HG02938 (cell line): ENCODE measurements around the gene FMN1.
"Not testable (repeated sequence)": the region's sequence is repeated elsewhere in the genome, so short reads cannot be mapped to it uniquely, and the experiment has no call there.

Source experiments
- ATAC-seq: cut with Tn5 transposase; IDR thresholded peaks from one replicate; pipeline ENCODE4 v1.9.1; 2021; ENCODE audit warnings: mild to moderate bottlenecking, moderate library complexity; ENCODE audit not compliant: unreplicated experiment

FMN1 gene

GRCh38 chr15:32866454-32867312, 327.8 kb downstream of the FMN1 start:
- ATAC-seq, result no peak

- no peak for ATAC-seq
Observed at GRCh38 chr15:32864841-32865240, 329.7 kb downstream of the FMN1 start.

DNA sequence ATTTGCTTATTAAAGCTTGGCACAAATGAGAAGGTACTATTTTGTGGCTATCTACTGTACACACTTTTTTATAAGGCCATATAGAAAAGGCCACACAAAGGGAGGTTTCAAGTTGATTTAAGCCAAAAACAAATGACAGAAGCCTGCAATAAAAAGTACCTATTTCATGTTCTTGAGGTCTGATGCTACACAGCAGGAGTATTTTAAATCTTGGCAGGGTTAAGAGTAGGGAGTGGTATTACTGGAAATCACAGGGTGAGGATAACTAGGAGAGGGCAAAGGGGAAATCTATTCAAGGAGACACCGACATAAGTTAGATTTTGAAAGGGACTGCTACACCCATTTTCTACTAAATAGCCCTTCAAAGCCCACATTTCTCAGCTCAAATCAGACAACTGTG, 330.5 kb downstream of the FMN1 start:
- no peak for ATAC-seq

GRCh38 chr15:32861761-32862160, 332.8 kb downstream of the FMN1 start:
- ATAC-seq, result no peak

DNA sequence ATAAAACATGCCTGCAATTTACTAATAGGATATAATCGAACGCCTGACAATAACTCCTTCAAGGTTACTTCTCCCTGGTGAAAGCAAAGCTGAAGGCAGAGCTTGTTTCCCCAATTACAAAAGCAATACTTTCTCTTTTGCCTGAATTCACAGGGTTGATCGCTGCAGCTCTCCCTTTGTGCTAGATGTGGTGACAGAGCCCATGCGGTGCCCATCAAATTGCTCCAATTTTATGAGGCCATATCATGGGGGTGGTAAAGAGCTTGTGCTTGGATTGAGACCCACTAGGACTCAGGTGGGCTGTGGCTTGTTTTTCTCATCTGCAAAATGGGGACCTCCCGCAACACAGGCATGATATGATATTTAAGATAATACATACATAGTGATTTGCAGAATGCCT, 333.3 kb downstream of the FMN1 start:
- no peak for ATAC-seq

DNA sequence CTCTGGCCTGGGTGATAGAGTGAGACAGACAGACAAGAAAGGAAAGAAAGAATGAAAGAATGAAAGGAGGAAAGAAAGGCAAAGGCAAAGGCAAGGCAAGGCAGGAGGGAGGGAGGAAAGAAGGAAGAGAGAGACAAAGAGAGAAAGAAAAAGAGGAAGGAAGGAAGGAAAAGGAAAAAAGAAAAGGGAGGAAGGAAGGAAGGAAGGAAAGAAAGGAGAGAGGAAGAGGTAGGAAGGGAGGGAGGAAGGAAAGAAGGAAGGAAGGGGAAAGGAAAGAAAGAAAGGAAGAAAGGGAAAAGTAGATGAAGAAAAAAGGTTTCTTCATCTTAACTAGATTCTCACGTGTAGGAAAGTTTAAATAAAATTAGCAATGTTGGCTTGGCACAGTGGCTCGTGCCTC, 334.5 kb downstream of the FMN1 start:
- no peak for ATAC-seq

GRCh38 chr15:32859251-32859650, 335.3 kb downstream of the FMN1 start:
- ATAC-seq, result no peak

DNA sequence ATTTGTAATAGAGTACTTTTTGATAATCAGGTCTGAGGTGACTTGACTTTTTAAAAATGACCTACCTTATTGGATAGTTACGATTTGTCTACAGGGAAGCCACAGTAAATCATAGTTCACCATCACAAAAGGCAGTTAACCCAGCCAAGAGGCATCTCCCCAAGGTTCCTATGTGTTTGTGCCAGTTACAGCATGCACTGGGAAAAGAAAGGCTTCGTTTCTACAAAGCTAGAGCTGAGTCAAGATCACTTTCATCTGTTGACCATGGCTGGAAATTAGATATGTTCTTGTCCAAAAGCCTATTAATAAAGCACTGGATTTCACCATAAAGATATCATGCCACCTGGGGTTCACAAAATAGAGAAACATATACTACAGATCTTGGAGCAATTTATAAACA, 336.8 kb downstream of the FMN1 start:
- ATAC-seq, result no peak

- no peak for ATAC-seq
Observed at GRCh38 chr15:32856753-32857152, 337.8 kb downstream of the FMN1 start.

DNA sequence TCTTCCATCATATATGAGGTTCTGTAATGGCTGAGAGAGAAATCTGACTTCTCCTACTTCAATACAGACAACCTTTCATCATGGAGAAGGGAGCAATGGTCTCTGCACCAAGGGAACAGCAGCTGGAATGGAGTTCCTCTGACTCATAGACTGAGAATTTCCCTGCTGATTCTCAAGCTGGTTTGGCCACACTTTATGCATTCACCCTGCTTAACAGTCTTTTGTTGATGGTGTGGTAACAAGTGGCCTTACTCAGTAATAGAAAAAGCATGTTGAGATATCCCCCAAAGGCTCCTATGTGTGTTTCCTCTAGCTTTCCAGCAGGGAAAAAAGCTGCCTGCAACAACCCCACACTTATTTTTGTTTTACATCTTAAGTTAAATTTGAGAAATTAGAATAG, 338.6 kb downstream of the FMN1 start:
- ATAC-seq, result no peak

DNA sequence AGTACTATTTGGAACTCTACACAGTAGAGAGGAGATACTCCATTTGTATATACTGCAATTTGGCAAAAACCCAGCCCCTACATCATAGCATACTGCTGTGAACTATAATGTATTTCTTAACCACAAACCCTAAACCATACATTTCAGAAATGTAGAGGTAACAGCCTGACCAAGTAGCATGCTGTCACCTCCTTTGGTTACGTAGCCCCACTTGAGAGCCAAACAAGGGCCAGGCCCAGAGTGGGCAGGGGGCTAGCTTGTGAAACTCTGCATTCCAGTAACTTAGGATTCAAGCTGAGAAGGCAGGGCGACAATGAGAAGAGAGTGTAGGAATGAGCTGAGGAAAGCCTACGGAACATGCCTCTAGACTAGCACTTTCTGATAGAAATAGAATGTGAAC, 340.9 kb downstream of the FMN1 start:
- no peak for ATAC-seq

GRCh38 chr15:32852771-32853170, 341.7 kb downstream of the FMN1 start:
- ATAC-seq, result no peak

DNA sequence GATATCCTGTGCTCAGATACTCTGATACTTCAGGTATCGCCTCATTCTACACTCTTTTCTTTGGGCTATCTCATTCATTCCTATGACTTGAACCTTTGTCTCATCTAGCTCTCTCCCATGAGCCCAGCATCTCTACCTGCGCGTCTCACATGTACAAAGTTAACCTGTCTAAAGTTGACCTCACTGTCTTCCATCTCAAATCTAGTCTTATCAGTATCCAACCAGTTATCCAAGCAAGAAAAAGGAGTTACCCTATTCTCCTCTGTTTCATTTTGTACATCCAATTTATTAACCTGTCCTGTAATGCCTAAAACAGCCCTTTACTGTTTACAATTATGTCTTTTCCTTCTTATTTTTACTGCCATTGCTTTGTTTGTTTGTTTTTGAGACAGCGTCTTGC, 342.5 kb downstream of the FMN1 start:
- no peak for ATAC-seq

DNA sequence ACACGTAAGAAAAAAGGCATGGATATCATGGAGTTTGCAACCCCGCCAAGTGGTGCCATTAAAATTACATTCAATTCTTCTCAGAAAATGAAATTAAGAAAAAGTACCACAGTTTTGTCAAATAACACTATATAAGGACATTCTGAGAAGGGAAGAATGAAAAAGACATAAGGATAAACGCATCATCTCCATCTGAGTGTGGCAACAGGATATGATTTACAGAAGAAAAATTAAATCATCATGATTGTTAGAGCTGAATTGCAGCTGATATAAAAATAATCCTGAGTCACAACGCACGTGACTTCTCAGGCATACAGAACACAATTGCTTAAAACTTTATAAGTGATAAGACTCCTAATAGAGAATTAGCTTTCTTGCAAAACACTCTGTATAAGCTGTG, 342.9 kb downstream of the FMN1 start:
- ATAC-seq, result no peak

- no peak for ATAC-seq
Observed at GRCh38 chr15:32849769-32850668, 344.5 kb downstream of the FMN1 start.

- not testable (repeated sequence) for ATAC-seq
Observed at GRCh38 chr15:32846671-32847070, 347.8 kb downstream of the FMN1 start.

- ATAC-seq, result no peak
Observed at GRCh38 chr15:32844118-32844711, 350.3 kb downstream of the FMN1 start.

DNA sequence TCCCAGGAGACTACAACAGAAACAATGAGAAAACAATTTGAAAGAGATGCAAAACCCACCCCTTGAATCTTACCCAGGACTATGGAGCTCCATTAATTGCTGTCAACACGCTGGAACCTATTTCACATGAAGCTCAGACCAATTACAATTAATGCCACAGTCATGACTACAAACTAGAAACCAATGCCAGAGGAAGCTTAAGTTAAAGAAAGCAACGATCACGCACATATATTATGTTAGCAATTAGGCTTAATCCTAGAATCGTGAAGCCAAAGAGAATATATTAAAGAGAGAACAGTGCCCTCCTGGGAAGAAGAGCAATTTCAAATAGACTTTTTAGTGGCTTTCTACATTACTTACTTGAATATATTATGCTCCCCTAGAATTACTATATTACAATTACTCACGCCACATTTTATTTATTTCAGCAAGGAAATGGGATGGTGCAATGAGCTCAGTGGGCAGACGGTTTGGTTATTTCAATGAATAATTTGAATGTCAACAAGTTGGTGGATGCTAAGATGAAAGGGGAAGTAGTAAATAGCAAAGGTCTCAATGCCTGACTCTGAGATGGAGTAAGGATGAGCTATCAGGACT, 351.2 kb downstream of the FMN1 start:
- ATAC-seq, result no peak

- no peak for ATAC-seq
Observed at GRCh38 chr15:32842081-32842480, 352.4 kb downstream of the FMN1 start.

DNA sequence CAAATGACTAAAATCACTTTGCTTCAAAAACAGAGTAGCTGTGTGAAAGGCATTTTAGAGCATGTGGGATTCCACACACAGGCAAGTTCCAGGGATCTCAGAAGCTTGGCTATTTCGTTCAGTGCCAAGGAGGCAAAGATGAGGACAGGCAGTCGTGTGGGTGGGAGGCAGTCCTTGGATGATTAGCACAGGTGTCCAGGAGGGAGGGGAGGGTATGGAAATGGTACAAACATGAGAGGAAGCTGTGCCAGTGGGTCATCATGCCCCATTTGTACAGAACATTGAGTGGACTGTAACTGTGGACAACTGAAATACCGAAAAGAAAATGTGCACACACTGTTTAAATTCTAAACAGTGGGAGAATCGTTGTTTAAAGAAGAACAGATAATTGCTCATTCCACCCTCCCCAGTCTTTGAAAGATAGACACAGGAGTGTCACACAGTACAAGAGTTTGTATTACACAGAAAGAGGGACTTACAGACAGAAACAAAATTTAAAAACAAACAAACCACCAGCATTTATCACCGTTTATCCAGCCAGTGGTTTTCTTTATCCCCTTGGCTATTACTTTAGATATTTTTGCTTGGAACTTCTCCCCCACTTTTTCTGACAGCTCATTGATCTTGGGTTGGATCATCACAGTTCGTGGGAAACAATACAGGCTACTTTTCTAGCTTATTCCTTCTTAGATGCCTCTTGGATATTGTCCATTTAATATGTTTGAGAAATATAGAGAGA, 353.8 kb downstream of the FMN1 start:
- no peak for ATAC-seq

GRCh38 chr15:32838820-32839219, 355.7 kb downstream of the FMN1 start:
- no peak for ATAC-seq
